NOMO-1 treated with DMSO at 0.1 percent for 48 hours (cell line): ENCODE data around the gene BAIAP2L1.

Experiments
- DNase-seq: peaks from one replicate; lab custom pipeline; 2025; ENCODE audit not compliant: unreplicated experiment; lab: John Stamatoyannopoulos, UW

BAIAP2L1 gene

GRCh38 chr7:98360221-98361130, 40.4 kb downstream of the BAIAP2L1 start:
- no peak for DNase-seq

DNA sequence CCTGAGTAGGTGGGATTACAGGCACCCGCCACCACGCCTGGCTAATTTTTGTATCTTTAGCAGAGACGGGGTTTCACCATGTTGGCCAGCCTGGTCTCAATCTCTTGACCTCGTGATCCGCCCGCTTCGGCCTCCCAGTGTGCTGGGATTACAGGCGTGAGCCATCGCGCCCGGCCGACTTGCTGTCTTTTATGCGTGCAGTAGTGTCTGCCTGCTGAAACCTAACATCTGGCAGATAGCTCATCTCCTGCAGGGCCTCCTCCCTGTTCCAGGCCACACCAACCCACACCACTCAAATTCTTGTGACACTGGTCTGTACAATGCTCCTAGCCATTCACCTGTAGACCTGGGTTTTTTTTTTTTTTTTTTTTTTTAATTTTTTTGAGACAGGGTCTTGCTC, 41.5 kb downstream of the BAIAP2L1 start:
- DNase-seq: no peak

DNA sequence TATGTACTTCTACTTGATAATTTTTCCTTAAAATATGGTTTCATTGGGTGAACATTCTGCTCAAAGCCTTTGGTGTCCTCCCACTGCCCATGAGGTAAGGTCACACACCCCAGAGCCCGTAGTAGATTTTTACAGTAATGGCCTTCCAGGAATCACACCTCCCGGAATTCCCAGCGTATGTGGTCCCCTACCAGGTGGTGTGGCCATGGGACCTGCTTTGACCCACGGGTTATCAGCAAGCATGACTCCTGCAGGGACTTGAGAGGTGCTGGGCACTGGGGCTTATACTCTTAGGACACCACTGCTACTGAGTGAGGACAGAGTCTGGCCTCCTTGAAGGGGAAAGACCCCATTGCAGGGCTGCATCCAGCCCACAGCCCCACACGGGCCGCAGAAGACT, 42.2 kb downstream of the BAIAP2L1 start:
- DNase-seq: no peak

DNA sequence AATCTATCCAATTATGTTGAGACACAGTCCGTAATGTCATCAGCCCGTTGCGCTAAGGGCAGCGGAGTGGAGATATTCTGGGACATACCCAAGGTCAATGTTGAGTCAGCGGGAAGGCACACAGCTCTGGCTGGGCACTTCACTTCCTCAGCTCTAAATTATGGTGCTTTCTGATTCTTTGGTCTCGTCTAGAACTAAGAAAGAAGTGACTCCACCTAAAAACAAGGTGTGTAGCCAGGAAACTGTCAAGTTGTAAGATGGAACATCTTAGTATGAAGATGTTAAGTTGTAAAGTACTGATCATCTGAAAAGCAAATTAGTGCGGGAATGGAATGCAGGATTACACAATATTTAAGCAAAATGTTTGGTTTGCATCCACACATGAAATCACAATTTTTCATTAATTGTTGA, 43.1 kb downstream of the BAIAP2L1 start:
- peak; percentile 83 for DNase-seq

- no peak for DNase-seq
These were observed 45.7 kb downstream of the BAIAP2L1 start for GRCh38 chr7:98355250-98355538.

- no peak for DNase-seq
These were observed 46.2 kb downstream of the BAIAP2L1 start for GRCh38 chr7:98354511-98355249.

DNA sequence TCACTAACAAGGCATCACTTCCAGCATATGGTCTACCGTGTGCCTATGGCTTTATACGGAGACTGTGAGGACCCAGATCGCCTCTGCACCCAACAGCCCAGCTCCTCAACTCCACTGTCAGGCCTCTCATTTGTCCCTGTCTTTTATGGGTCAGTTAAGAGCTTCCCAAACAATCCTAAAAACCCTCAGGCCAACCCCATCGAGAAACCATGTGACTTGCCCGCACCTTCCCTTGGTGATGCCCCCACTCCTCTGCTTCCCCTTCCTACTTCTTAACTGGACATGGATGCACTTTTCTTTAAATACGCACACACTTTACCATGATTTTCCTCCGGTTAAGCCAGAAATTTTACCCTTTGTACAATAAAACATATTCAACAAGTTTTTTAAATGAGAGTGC, 46.8 kb downstream of the BAIAP2L1 start:
- DNase-seq: no peak

DNA sequence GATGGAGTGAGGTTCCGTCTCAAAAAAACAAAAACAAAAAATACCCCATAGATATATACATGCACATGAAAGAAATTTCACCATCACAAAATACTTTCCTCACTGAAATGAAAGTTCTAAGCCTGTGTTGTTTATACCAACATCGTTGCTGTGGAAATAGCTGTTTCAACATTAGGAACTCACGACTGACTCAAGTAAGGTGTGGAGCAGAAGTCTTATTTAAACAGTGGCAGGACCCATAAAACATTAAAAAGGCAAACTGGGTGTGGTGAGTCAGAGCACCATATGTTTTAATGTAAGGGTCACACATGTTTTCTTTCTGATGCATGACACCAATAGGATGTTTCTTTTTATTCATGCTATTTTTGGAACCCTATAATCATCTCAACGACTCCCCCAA, 48.3 kb downstream of the BAIAP2L1 start:
- peak; percentile 8 for DNase-seq

- DNase-seq: no peak
These were observed 49.8 kb downstream of the BAIAP2L1 start for GRCh38 chr7:98351136-98351535.

- no peak for DNase-seq
These were observed 52.0 kb downstream of the BAIAP2L1 start for GRCh38 chr7:98348726-98349474.

- no peak for DNase-seq
These were observed 54.3 kb downstream of the BAIAP2L1 start for GRCh38 chr7:98346515-98347069.

GRCh38 chr7:98341106-98341505, 59.8 kb downstream of the BAIAP2L1 start:
- DNase-seq: no peak

GRCh38 chr7:98339043-98339442, 61.8 kb downstream of the BAIAP2L1 start:
- DNase-seq: no peak

- no peak for DNase-seq
These were observed 62.4 kb downstream of the BAIAP2L1 start for GRCh38 chr7:98338441-98338840.

DNA sequence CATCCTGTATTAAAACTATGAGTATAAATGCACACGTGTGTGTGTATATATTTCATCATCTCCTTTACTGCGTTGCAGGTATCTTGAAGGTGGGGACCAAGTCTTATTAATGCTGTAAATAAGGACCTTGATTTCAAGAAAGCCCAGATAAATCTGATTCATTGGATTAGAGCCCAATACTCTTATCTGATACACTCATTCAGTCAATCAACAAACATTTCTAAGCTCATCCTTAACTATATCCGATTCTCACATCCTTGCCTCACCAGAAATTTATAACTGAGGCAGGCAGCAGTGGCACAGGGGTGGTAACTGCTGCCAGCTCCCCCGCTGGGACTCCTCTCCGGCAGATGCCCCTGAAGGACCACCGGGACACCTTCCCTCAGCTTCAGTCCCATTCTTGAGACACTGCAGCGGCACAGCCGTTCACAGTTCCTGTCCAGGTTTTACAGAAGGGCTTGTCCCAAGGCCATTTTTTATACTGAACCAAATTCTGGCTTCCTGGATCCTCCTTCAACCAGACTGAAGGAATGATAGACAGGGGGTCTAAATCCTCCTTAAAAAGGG, 65.4 kb downstream of the BAIAP2L1 start:
- no peak for DNase-seq

DNA sequence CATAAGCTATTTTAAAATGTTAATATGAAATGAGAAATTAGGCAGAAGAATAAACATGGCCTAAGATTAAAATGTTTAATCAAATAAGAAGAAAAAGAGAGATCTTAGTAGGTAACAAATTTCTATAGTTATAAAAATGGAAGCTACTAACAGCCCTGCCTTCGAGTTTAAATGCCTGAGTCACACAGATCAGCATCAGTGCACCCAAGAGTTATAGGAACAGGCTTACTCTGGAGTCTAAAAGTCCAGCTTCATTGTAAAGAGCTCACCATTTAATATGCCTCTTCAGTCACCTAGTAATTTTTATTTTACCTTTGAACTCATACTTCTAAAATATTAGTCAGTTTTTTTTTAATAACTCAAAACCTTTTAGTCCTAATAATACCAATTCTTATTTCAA, 66.8 kb downstream of the BAIAP2L1 start:
- no peak for DNase-seq

DNA sequence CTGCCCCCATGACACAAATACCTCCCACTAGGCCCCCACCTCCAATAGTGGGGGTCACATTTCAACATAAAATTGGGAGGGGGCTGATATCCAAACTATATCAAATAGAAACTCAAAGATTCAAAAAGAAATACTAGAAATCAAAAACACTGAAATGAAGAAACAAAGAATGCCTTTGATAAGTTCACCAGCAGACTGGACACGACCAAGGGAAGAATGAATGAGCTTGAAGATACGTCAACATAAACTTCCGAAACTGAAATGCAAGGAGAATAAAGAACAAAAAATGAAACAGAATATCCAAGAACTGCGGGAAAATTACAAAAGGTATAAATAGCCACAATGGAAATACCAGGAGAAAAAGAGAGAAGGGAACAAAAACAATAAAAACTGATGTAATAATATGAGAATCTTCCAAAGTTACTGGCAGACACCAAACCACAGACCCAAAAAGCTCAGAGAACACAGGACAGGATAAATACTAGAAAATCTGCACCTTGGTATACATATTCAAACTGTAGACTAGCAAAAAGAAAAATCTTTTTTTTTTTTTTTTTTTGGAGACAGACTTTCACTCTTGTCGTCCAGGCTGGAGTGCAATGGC, 69.9 kb downstream of the BAIAP2L1 start:
- DNase-seq: no peak

GRCh38 chr7:98329791-98330373, 71.0 kb downstream of the BAIAP2L1 start:
- no peak for DNase-seq

DNA sequence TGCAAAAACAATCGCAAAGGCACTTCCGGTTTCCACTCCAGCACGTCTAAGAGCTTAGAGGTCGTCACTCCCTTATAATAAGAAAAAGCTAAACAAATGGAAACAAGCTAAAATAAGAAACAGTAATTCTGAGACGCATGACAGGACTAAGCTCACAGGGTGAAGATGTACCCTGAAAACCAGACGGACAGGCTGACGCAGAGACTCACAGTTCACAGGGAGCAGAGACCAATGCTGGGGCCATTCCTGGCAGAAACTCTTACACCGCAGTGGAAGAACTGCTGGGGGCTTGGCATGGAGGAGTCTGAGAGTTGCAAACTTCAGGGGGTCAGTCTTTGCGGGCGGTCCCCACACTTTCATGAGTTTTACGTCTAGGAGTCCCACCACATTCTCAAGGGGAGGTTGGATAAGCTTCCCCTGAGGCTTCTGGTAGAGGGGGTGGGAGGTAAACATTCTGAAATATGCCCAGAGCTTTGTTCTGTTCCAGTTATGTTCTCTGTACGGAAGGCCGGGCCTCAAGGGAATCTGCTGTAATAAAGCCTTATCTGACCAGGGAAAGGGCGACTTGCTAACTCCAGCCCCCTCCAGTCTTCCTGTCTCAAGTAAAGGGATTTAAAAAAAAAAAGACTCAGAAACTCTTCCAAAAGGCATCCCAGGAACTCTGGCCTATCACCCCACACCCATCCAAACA, 71.6 kb downstream of the BAIAP2L1 start:
- DNase-seq: no peak

DNA sequence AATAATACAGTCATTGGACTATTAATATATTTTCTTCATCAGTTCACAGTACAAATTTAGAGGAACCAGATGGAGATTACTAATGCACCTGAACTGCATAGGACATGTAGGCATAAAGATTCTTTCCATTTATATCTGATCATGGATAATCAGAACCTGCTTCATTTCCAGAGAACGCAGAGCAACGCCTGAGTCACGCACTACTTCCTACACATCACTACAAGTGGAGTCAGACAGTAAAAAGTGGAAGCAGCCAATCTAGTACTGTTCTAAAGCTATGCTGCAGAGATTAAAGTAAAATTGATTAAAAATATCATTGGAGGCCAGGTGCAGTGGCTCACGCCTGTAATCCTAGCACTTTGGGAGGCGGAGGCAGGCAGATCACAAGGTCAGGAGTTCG, 76.1 kb downstream of the BAIAP2L1 start:
- no peak for DNase-seq
